ENCODE measurements around the gene CUL2. TPM values are rescaled to one million over a fixed set of nuclear protein-coding genes. Genes with fewer than 3 reads are reported as not detected.
A peak's percentile ranks its signal among the peaks of the same experiment; 100 is the strongest.

The CUL2 gene
- total and polyA plus RNA-seq, 2 of the 4 experiments (the other 2 are of a cell fraction), result 18.9 to 36.6 TPM

- CTCF ChIA-PET, result interaction anchor here (1.3 kb wide), 1 partner anchor 10 kb away, joined by 5 read pairs; the partner anchor contains the start of gene CREM
- H4K5ac ChIP-seq (ENCODE audit: low read depth, low read length), result no peak overlapping the region
- no peak overlapping the region for H2BK20ac ChIP-seq (ENCODE audit: low read depth, low read length)
- peaks cover 16 to 51% of the 10 kb centered on the region in 2 experiments for H3K79me1 ChIP-seq (ENCODE audit: low read depth in 1 of 2, low read length in 2 of 2)
- no peaks in the 10 kb centered on the region for H3K9me3 ChIP-seq (ENCODE audit: control insufficient read depth, insufficient read depth, low read length)
- H3K18ac ChIP-seq (ENCODE audit: low read depth, low read length), result no peak overlapping the region
- WGBS, 2 experiments (ENCODE audit: extremely low coverage in 2 of 2, insufficient read length in 1 of 2), result 67% methylated on average over 1 of the region's 5 CpGs; no CpG with 5 or more reads in 1 of the 2 experiments
- POLR2A ChIA-PET (ENCODE audit: unreplicated experiment), result no interaction called here
- H3K9me1 ChIP-seq (ENCODE audit: insufficient read depth, low read length), result peaks cover 8% of the 10 kb centered on the region
- H3K9ac ChIP-seq (ENCODE audit: low read depth, low read length), result no peak overlapping the region
- no peak overlapping the region for H2AFZ ChIP-seq (replicated peaks; ENCODE audit: low read length, poor library complexity)
- intact Hi-C loops (cut with micrococcal nuclease) (loop anchor here (2.0 kb wide), 1 partner anchor 47 kb away; no protein-coding TSS in a partner anchor), in situ Hi-C loops (cut with MboI; ENCODE audit: low sequenced_read_pairs) (no loop called here), dilution Hi-C loops (cut with HindIII; ENCODE audit: low sequenced_read_pairs, unreplicated experiment) (no loop called here)
- no peak overlapping the region for H4K91ac ChIP-seq (ENCODE audit: insufficient read depth, low read depth, low read length)
- H3K4me2 ChIP-seq (ENCODE audit: low read depth, low read length), result no peak overlapping the region; the same call in 1 of the 2 replicates
- 0 out of 2 replicates have a peak overlapping the region, but pooled peaks have one; percentile 81 for H3K14ac ChIP-seq (replicated peaks; ENCODE audit: low read depth, low read length)
- DNase-seq (peak; percentile 52), ATAC-seq (ENCODE audit: low read depth) (peak; percentile 27)
- peaks cover 4% of the 10 kb centered on the region for H3K4me1 ChIP-seq (ENCODE audit: control insufficient read depth, insufficient read depth, low read length)
- no peak overlapping the region for H3K56ac ChIP-seq (ENCODE audit: extremely low read depth, insufficient read depth, low read length)
- H2AK9ac ChIP-seq (replicated peaks; ENCODE audit: low read depth, low read length, poor library complexity), result no peak overlapping the region
- H4K8ac ChIP-seq (ENCODE audit: low read depth in 2 of 2, low read length in 2 of 2), result peak overlapping the region in 1 of 2 experiments; percentile 36; a peak in 1 of 4 replicates
- no peak overlapping the region for H2BK5ac ChIP-seq (ENCODE audit: low read depth, low read length, poor library complexity, severe bottlenecking)
- H3K4ac ChIP-seq (ENCODE audit: low read depth, low read length), result no peak overlapping the region
- no peak overlapping the region for H3K23ac ChIP-seq (ENCODE audit: low read depth, low read length)
- H3K27ac ChIP-seq (ENCODE audit: insufficient read depth, low read length), result no peak overlapping the region
- TF ChIP-seq BHLHE40 (IDR thresholded peaks at IDR 0.05; ENCODE audit: low read depth, low read length) (no peak), RFX5 (IDR thresholded peaks at IDR 0.05; ENCODE audit: low read depth, low read length) (no peak), SMC3 (IDR thresholded peaks at IDR 0.05; ENCODE audit: low read depth, low read length) (no peak), FOS (IDR thresholded peaks at IDR 0.05; ENCODE audit: low read depth, low read length) (no peak), MXI1 (IDR thresholded peaks at IDR 0.05; ENCODE audit: borderline replicate concordance, low read depth, low read length) (no peak), RAD21 (IDR thresholded peaks at IDR 0.05; ENCODE audit: low read length) (no peak), CEBPB (IDR thresholded peaks at IDR 0.05; ENCODE audit: low read depth, low read length) (no peak), NFE2L2 (IDR thresholded peaks at IDR 0.05; ENCODE audit: low read depth, low read length) (no peak), MAZ (IDR thresholded peaks at IDR 0.05; ENCODE audit: borderline replicate concordance, low read depth, low read length) (no peak), POLR2A (IDR thresholded peaks at IDR 0.05; ENCODE audit: low read depth, low read length) (no peak), RCOR1 (IDR thresholded peaks at IDR 0.05; ENCODE audit: insufficient replicate concordance, low read length) (no peak), CHD1 (IDR thresholded peaks at IDR 0.05; ENCODE audit: low read depth, low read length) (no peak), MAFK (IDR thresholded peaks at IDR 0.05; ENCODE audit: low read depth, low read length) (no peak)
- TF ChIP-seq, protein P1, sequence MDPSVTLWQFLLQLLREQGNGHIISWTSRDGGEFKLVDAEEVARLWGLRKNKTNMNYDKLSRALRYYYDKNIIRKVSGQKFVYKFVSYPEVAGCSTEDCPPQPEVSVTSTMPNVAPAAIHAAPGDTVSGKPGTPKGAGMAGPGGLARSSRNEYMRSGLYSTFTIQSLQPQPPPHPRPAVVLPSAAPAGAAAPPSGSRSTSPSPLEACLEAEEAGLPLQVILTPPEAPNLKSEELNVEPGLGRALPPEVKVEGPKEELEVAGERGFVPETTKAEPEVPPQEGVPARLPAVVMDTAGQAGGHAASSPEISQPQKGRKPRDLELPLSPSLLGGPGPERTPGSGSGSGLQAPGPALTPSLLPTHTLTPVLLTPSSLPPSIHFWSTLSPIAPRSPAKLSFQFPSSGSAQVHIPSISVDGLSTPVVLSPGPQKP (IDR thresholded peaks at IDR 0.05; ENCODE audit: borderline replicate concordance, low read depth, low read length), result no peak
- TF ChIP-seq, protein P2, sequence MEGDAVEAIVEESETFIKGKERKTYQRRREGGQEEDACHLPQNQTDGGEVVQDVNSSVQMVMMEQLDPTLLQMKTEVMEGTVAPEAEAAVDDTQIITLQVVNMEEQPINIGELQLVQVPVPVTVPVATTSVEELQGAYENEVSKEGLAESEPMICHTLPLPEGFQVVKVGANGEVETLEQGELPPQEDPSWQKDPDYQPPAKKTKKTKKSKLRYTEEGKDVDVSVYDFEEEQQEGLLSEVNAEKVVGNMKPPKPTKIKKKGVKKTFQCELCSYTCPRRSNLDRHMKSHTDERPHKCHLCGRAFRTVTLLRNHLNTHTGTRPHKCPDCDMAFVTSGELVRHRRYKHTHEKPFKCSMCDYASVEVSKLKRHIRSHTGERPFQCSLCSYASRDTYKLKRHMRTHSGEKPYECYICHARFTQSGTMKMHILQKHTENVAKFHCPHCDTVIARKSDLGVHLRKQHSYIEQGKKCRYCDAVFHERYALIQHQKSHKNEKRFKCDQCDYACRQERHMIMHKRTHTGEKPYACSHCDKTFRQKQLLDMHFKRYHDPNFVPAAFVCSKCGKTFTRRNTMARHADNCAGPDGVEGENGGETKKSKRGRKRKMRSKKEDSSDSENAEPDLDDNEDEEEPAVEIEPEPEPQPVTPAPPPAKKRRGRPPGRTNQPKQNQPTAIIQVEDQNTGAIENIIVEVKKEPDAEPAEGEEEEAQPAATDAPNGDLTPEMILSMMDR (conservative IDR thresholded peaks at IDR 0.05; ENCODE audit: low read depth, low read length), result no peak
- TF ChIP-seq, protein P3, sequence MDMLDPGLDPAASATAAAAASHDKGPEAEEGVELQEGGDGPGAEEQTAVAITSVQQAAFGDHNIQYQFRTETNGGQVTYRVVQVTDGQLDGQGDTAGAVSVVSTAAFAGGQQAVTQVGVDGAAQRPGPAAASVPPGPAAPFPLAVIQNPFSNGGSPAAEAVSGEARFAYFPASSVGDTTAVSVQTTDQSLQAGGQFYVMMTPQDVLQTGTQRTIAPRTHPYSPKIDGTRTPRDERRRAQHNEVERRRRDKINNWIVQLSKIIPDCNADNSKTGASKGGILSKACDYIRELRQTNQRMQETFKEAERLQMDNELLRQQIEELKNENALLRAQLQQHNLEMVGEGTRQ (IDR thresholded peaks at IDR 0.05; ENCODE audit: low read depth, low read length), result no peak
- H2BK15ac ChIP-seq (ENCODE audit: low read depth, low read length), result no peak overlapping the region
- BruUV-seq (replicated peaks), result no TSS peak
- no peaks in the 10 kb centered on the region for H3K27me3 ChIP-seq (ENCODE audit: control insufficient read depth, insufficient read depth, low read length)
- no peak overlapping the region for H2BK120ac ChIP-seq (ENCODE audit: low read depth, low read length)
- H4K20me1 ChIP-seq (ENCODE audit: insufficient read depth, low read length), result no peaks in the 10 kb centered on the region; the same call in 1 of the 2 replicates
- H2AK5ac ChIP-seq (ENCODE audit: low read depth, low read length), result no peak overlapping the region
- H3K4me3 ChIP-seq (ENCODE audit: insufficient read depth, low read depth, low read length), result no peak overlapping the region
- no peaks in the 10 kb centered on the region for H3K36me3 ChIP-seq (ENCODE audit: control insufficient read depth, insufficient read depth, low read length)
These were observed 45.7 kb upstream of the CUL2 start for GRCh38 chr10:35135861-35136260.

Measured in IMR-90 (cell line).